Gastrocnemius medialis (tissue), 4 donors: Measurements from ENCODE around the gene CTBP2.

ENCODE experiments used
- CTCF ChIP-seq, 5 experiments: fragments of 450-650 bp in 3 of 5; fragments of 200-600 bp in 2 of 5; sonication (generic) in 2 of 5; IDR thresholded peaks in 4 of 5; conservative IDR thresholded peaks in 1 of 5; 1 replicate in 4 of 5; 2 replicates in 1 of 5; pipeline ENCODE4 v1.5.1; 2016 to 2019; ENCODE audit warnings: antibody characterized with exemption in 5 of 5, mild to moderate bottlenecking in 3 of 5, moderate library complexity in 3 of 5
- POLR2A ChIP-seq, 2 donors: fragments of 450-650 bp; IDR thresholded peaks; one replicate each; pipeline ENCODE4 v1.6.1; 2017; ENCODE audit warnings: antibody characterized with exemption in 2 of 2, mild to moderate bottlenecking in 2 of 2, moderate library complexity in 2 of 2

GRCh38 chr10:125174360-125174759, 14.0 kb upstream of the CTBP2 start:
- TF ChIP-seq CTCF (IDR thresholded peaks at IDR 0.05 in 4 of 5, conservative IDR thresholded peaks at IDR 0.05 in 1 of 5): no peak
- TF ChIP-seq POLR2A (IDR thresholded peaks at IDR 0.05): no peak
